ENCODE data around the gene MAP3K20. TPM values are rescaled to one million over a fixed set of nuclear protein-coding genes. Genes with fewer than 3 reads are reported as not detected.

MAP3K20 gene
- total and polyA plus RNA-seq, 2 experiments from 2014 or later: 7.6 to 9.6 TPM

DNA sequence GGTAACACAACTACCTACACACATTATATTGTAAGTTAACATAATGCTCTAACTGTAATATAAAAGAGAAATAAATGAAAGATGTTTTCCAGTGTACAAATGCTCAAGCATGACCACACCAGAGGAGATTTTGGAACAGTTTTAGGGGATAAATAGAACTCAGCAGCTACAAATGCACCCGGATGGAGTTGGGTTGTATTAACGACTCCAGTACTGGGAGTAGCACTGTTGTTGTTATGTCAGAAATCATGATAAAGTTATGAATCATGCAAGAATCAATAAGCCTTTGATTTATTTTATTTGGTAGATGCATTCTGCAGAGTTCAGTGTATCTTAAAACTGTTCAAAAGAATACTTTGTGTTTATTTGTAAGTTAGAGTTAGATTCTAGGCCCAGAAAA, 126.9 kb downstream of the MAP3K20 start:
- no peaks in the 10 kb centered on the region for H3K36me3 ChIP-seq (ENCODE audit: insufficient read depth)
- ATAC-seq (no peak), DNase-seq (ENCODE audit: low spot score) (no peak)
- no peak overlapping the region for H3K27ac ChIP-seq (ENCODE audit: low read depth)
- Mint-ChIP-seq H3K27me3 (ENCODE audit: insufficient read depth, low read depth, poor library complexity) (no peaks in the 10 kb centered on the region), H3K27ac (peak overlapping the region; percentile 4; the same call in 1 of the 2 replicates), H3K9me3 (no peaks in the 10 kb centered on the region), H3K4me3 (no peak overlapping the region), H3K36me3 (ENCODE audit: low read depth) (no peaks in the 10 kb centered on the region; the same call in 1 of the 3 replicates), H3K4me1 (peaks cover 15% of the 10 kb centered on the region)
- H3K27me3 ChIP-seq (ENCODE audit: insufficient read depth): no peaks in the 10 kb centered on the region
- H2AFZ ChIP-seq: no peak overlapping the region
- no peaks in the 10 kb centered on the region for H4K20me1 ChIP-seq (replicated peaks; ENCODE audit: insufficient read depth)
- no peaks in the 10 kb centered on the region for H3K9me2 ChIP-seq (ENCODE audit: insufficient read depth)
- H3K4me3 ChIP-seq: no peak overlapping the region
- H3K4me1 ChIP-seq (ENCODE audit: insufficient read depth): no peaks in the 10 kb centered on the region
- H3F3A ChIP-seq (replicated peaks; ENCODE audit: low read depth): no peaks in the 10 kb centered on the region
- TF ChIP-seq CREB1 (CRISPR knock-in tag; IDR thresholded peaks at IDR 0.05; ENCODE audit: low read depth): no peak
- no peak for TF ChIP-seq EZH2 (IDR thresholded peaks at IDR 0.05; ENCODE audit: low read depth, unreplicated experiment)
- no peak for TF ChIP-seq ZNF331 (CRISPR knock-in tag; IDR thresholded peaks at IDR 0.05; ENCODE audit: low read depth)
- TF ChIP-seq POLR2AphosphoS5 (IDR thresholded peaks at IDR 0.05; ENCODE audit: low read depth): no peak
- no peak for TF ChIP-seq STAT1 (IDR thresholded peaks at IDR 0.05; ENCODE audit: unreplicated experiment)
- no peak for TF ChIP-seq NANOG (IDR thresholded peaks at IDR 0.05; ENCODE audit: borderline replicate concordance)
- TF ChIP-seq, protein P1, sequence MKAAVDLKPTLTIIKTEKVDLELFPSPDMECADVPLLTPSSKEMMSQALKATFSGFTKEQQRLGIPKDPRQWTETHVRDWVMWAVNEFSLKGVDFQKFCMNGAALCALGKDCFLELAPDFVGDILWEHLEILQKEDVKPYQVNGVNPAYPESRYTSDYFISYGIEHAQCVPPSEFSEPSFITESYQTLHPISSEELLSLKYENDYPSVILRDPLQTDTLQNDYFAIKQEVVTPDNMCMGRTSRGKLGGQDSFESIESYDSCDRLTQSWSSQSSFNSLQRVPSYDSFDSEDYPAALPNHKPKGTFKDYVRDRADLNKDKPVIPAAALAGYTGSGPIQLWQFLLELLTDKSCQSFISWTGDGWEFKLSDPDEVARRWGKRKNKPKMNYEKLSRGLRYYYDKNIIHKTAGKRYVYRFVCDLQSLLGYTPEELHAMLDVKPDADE (IDR thresholded peaks at IDR 0.05): no peak
- TF ChIP-seq, protein P2, sequence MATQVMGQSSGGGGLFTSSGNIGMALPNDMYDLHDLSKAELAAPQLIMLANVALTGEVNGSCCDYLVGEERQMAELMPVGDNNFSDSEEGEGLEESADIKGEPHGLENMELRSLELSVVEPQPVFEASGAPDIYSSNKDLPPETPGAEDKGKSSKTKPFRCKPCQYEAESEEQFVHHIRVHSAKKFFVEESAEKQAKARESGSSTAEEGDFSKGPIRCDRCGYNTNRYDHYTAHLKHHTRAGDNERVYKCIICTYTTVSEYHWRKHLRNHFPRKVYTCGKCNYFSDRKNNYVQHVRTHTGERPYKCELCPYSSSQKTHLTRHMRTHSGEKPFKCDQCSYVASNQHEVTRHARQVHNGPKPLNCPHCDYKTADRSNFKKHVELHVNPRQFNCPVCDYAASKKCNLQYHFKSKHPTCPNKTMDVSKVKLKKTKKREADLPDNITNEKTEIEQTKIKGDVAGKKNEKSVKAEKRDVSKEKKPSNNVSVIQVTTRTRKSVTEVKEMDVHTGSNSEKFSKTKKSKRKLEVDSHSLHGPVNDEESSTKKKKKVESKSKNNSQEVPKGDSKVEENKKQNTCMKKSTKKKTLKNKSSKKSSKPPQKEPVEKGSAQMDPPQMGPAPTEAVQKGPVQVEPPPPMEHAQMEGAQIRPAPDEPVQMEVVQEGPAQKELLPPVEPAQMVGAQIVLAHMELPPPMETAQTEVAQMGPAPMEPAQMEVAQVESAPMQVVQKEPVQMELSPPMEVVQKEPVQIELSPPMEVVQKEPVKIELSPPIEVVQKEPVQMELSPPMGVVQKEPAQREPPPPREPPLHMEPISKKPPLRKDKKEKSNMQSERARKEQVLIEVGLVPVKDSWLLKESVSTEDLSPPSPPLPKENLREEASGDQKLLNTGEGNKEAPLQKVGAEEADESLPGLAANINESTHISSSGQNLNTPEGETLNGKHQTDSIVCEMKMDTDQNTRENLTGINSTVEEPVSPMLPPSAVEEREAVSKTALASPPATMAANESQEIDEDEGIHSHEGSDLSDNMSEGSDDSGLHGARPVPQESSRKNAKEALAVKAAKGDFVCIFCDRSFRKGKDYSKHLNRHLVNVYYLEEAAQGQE (IDR thresholded peaks at IDR 0.05; ENCODE audit: unreplicated experiment): no peak
- no peak for TF ChIP-seq EZH2phosphoT487 (IDR thresholded peaks at IDR 0.05; ENCODE audit: unreplicated experiment)
- no peak for TF ChIP-seq JUNB (IDR thresholded peaks at IDR 0.05; ENCODE audit: unreplicated experiment)
- TF ChIP-seq, protein P3, sequence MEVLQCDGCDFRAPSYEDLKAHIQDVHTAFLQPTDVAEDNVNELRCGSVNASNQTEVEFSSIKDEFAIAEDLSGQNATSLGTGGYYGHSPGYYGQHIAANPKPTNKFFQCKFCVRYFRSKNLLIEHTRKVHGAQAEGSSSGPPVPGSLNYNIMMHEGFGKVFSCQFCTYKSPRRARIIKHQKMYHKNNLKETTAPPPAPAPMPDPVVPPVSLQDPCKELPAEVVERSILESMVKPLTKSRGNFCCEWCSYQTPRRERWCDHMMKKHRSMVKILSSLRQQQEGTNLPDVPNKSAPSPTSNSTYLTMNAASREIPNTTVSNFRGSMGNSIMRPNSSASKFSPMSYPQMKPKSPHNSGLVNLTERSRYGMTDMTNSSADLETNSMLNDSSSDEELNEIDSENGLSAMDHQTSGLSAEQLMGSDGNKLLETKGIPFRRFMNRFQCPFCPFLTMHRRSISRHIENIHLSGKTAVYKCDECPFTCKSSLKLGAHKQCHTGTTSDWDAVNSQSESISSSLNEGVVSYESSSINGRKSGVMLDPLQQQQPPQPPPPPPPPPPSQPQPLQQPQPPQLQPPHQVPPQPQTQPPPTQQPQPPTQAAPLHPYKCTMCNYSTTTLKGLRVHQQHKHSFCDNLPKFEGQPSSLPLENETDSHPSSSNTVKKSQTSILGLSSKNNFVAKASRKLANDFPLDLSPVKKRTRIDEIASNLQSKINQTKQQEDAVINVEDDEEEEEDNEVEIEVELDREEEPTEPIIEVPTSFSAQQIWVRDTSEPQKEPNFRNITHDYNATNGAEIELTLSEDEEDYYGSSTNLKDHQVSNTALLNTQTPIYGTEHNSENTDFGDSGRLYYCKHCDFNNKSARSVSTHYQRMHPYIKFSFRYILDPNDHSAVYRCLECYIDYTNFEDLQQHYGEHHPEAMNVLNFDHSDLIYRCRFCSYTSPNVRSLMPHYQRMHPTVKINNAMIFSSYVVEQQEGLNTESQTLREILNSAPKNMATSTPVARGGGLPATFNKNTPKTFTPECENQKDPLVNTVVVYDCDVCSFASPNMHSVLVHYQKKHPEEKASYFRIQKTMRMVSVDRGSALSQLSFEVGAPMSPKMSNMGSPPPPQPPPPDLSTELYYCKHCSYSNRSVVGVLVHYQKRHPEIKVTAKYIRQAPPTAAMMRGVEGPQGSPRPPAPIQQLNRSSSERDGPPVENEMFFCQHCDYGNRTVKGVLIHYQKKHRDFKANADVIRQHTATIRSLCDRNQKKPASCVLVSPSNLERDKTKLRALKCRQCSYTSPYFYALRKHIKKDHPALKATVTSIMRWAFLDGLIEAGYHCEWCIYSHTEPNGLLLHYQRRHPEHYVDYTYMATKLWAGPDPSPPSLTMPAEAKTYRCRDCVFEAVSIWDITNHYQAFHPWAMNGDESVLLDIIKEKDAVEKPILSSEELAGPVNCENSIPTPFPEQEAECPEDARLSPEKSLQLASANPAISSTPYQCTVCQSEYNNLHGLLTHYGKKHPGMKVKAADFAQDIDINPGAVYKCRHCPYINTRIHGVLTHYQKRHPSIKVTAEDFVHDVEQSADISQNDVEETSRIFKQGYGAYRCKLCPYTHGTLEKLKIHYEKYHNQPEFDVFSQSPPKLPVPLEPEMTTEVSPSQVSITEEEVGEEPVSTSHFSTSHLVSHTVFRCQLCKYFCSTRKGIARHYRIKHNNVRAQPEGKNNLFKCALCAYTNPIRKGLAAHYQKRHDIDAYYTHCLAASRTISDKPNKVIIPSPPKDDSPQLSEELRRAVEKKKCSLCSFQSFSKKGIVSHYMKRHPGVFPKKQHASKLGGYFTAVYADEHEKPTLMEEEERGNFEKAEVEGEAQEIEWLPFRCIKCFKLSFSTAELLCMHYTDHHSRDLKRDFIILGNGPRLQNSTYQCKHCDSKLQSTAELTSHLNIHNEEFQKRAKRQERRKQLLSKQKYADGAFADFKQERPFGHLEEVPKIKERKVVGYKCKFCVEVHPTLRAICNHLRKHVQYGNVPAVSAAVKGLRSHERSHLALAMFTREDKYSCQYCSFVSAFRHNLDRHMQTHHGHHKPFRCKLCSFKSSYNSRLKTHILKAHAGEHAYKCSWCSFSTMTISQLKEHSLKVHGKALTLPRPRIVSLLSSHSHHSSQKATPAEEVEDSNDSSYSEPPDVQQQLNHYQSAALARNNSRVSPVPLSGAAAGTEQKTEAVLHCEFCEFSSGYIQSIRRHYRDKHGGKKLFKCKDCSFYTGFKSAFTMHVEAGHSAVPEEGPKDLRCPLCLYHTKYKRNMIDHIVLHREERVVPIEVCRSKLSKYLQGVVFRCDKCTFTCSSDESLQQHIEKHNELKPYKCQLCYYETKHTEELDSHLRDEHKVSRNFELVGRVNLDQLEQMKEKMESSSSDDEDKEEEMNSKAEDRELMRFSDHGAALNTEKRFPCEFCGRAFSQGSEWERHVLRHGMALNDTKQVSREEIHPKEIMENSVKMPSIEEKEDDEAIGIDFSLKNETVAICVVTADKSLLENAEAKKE (CRISPR knock-in tag; IDR thresholded peaks at IDR 0.05): no peak
- TF ChIP-seq, protein P4, sequence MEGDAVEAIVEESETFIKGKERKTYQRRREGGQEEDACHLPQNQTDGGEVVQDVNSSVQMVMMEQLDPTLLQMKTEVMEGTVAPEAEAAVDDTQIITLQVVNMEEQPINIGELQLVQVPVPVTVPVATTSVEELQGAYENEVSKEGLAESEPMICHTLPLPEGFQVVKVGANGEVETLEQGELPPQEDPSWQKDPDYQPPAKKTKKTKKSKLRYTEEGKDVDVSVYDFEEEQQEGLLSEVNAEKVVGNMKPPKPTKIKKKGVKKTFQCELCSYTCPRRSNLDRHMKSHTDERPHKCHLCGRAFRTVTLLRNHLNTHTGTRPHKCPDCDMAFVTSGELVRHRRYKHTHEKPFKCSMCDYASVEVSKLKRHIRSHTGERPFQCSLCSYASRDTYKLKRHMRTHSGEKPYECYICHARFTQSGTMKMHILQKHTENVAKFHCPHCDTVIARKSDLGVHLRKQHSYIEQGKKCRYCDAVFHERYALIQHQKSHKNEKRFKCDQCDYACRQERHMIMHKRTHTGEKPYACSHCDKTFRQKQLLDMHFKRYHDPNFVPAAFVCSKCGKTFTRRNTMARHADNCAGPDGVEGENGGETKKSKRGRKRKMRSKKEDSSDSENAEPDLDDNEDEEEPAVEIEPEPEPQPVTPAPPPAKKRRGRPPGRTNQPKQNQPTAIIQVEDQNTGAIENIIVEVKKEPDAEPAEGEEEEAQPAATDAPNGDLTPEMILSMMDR (conservative IDR thresholded peaks at IDR 0.05; ENCODE audit: low read depth in 2 of 2): no peak
- H3K4me2 ChIP-seq: no peak overlapping the region
- H3K79me2 ChIP-seq (replicated peaks; ENCODE audit: insufficient read depth): no peaks in the 10 kb centered on the region
